A549 (cell line): ENCODE results near the gene NEDD4L.

Experiments used
- CEBPB ChIP-seq, 2 experiments: fragments of >200 bp in 1 of 2; sonication (Bioruptor Twin) in 1 of 2; formaldehyde crosslinking in 1 of 2; IDR thresholded peaks; 2 replicates each; pipeline ENCODE4 v1.6.1; 2012 to 2016
- EP300 ChIP-seq, 2 experiments: fragments of >200 bp; sonication (Bioruptor Twin); formaldehyde crosslinking; IDR thresholded peaks; 2 replicates in 1 of 2; 3 replicates in 1 of 2; pipeline ENCODE4 v1.6.1; 2016 to 2017

DNA sequence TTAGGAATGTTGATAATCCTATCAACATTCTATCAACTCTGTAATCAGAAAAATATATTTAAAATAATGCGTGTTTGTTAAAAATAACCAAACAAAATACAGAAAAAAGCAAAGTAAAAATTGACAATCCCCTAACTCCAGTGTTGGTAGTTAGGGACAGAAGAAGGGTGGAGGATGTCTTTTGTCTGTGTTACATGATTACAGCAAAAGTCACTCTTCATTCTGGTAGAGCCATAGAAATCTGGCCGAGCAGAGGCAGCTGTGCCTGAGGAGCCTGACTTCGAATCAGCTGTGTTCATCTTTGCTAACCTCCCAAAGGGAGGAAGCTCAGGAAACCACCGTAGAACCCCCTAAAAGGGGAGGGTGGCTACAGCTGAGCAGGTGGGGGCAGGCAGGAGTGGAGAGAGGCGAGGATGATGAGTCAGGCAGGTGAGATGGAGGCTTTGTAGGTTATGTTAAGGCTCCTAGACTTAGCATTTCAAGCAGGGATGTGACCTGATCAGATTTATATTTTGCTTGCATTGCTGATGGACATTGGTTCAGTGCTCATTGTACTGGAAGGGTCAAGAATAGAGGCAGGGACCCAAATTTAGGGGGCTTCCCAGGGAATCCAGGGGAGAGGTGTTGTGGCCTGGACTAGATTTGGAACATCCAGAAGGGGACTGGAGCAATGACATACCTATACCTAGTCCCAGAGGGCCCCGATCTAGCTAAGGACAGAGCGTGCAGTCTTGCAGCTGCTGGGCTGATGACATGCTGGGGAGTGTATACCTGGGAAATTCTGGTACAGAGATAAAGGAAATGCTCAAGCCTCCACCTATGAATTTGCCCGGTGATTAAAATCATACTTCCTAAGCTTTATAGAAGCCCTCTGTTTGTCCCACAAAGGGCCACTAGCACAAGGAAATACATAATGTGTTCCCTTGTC is 95.7 kb downstream of the NEDD4L start:
- no peak for TF ChIP-seq CEBPB (IDR thresholded peaks at IDR 0.05)
- no peak for TF ChIP-seq EP300 (IDR thresholded peaks at IDR 0.05)
